B cell (primary cell): ENCODE measurements around the gene ASGR2. TPM values are rescaled to one million over a fixed set of nuclear protein-coding genes. Genes with fewer than 3 reads are reported as not detected.

ENCODE experiments used
- ATAC-seq: fragments of 200-7000 bp; cut with Tn5 transposase; one replicate; pipeline ENCODE4 v1.10.0; 2021; ENCODE audit warnings: low read depth, mild to moderate bottlenecking, moderate number of reproducible peaks, moderate library complexity
- CTCF ChIA-PET: fragments of 350-600 bp; sonication (Branson Sonifier 250); formaldehyde crosslinking; loops from one replicate; lab custom pipeline; 2021; ENCODE audit warnings: antibody characterized with exemption, inconsistent platforms; lab: Charles Lee
- POLR2A ChIA-PET: fragments of 350-600 bp; sonication (Branson Sonifier 250); formaldehyde crosslinking; loops from one replicate; lab custom pipeline; 2021; ENCODE audit warnings: antibody characterized with exemption; lab: Charles Lee
- DNase-seq: peaks from one replicate; pipeline ENCODE4 v3.0.0; 2013
- H2AFZ ChIP-seq: 2 replicates; pipeline ENCODE4 v1.6.1; 2012; ENCODE audit warnings: mild to moderate bottlenecking, low read depth, low read length; ENCODE audit not compliant: insufficient read depth, poor library complexity, severe bottlenecking
- H3K27ac ChIP-seq, 2 donors: 1 replicate in 1 of 2; 2 replicates in 1 of 2; pipeline ENCODE4 v1.5.1; 2012 to 2013; ENCODE audit warnings: low read length in 2 of 2, mild to moderate bottlenecking in 2 of 2, moderate library complexity in 1 of 2
- H3K27me3 ChIP-seq, 4 experiments: fragments of 200-600 bp in 1 of 4; sonication (generic) in 1 of 4; replicated peaks in 1 of 4; 1 replicate in 2 of 4; 2 replicates in 2 of 4; pipeline versions ENCODE4 v1.6.1 to v1.7.0; 2013 to 2016; ENCODE audit warnings: low read length in 3 of 4, mild to moderate bottlenecking in 2 of 4, mixed read lengths in 1 of 4, moderate library complexity in 1 of 4; ENCODE audit not compliant: insufficient read depth in 4 of 4, control insufficient read depth in 3 of 4; ENCODE audit errors: control extremely low read depth in 1 of 4
- H3K36me3 ChIP-seq, 2 experiments: replicated peaks in 1 of 2; 1 replicate in 1 of 2; 2 replicates in 1 of 2; pipeline versions ENCODE4 v1.6.1 to v1.7.1; 2013; ENCODE audit warnings: low read length in 1 of 2; ENCODE audit not compliant: insufficient read depth in 2 of 2, control insufficient read depth in 1 of 2; ENCODE audit errors: control extremely low read depth in 1 of 2, extremely low read depth in 1 of 2
- H3K4me1 ChIP-seq, 2 donors: fragments of 200-600 bp in 1 of 2; sonication (generic) in 1 of 2; 1 replicate in 1 of 2; 2 replicates in 1 of 2; pipeline versions ENCODE4 v1.5.1 to v1.6.1; 2013 to 2017; ENCODE audit warnings: low read length in 2 of 2; ENCODE audit not compliant: control insufficient read depth in 2 of 2, insufficient read depth in 2 of 2
- H3K4me2 ChIP-seq: replicated peaks from 2 replicates; pipeline ENCODE3; 2012; ENCODE audit warnings: mild to moderate bottlenecking, low read depth, low read length; ENCODE audit not compliant: poor library complexity, severe bottlenecking
- H3K4me3 ChIP-seq, 5 experiments: fragments of 200-600 bp in 1 of 5; sonication (generic) in 1 of 5; 1 replicate in 3 of 5; 2 replicates in 2 of 5; pipeline versions ENCODE4 v1.5.1 to v1.7.0; 2011 to 2016; ENCODE audit warnings: low read length in 4 of 5, mild to moderate bottlenecking in 4 of 5, low read depth in 2 of 5, control low read depth in 1 of 5, moderate library complexity in 1 of 5; ENCODE audit not compliant: insufficient read depth in 1 of 5; ENCODE audit errors: control extremely low read depth in 1 of 5, extremely low read depth in 1 of 5
- H3K79me2 ChIP-seq: fragments of 200-600 bp; sonication (generic); one replicate; pipeline ENCODE4 v1.6.0; 2016; ENCODE audit warnings: low read length; ENCODE audit not compliant: control insufficient read depth, insufficient read depth
- H3K9ac ChIP-seq: fragments of 200-600 bp; sonication (generic); 2 replicates; pipeline ENCODE4 v1.6.1; 2017; ENCODE audit warnings: mild to moderate bottlenecking, low read length, moderate library complexity
- H3K9me3 ChIP-seq, 3 donors: one replicate each; pipeline versions ENCODE4 v1.6.1 to v1.7.1; 2013; ENCODE audit warnings: low read length in 2 of 3; ENCODE audit not compliant: control insufficient read depth in 2 of 3, insufficient read depth in 1 of 3; ENCODE audit errors: control extremely low read depth in 1 of 3
- H4K20me1 ChIP-seq: 2 replicates; pipeline ENCODE4 v1.6.0; 2012; ENCODE audit warnings: mild to moderate bottlenecking, low read length; ENCODE audit not compliant: insufficient read depth, control insufficient read depth, poor library complexity, severe bottlenecking
- H3K27ac Mint-ChIP-seq: one replicate; pipeline ENCODE4 v1.8.0; 2021; ENCODE audit warnings: mixed read lengths
- H3K27me3 Mint-ChIP-seq: one replicate; pipeline ENCODE4 v1.8.0; 2021; ENCODE audit warnings: mixed read lengths
- H3K4me1 Mint-ChIP-seq: one replicate; pipeline ENCODE4 v1.8.0; 2021; ENCODE audit warnings: mixed read lengths
- H3K4me3 Mint-ChIP-seq: one replicate; pipeline ENCODE4 v1.8.0; 2021; ENCODE audit warnings: mixed read lengths
- H3K9me3 Mint-ChIP-seq: one replicate; pipeline ENCODE4 v1.8.0; 2022; ENCODE audit warnings: mixed read lengths; ENCODE audit not compliant: insufficient read depth
- CTCF ChIP-seq: fragments of 200-600 bp; IDR thresholded peaks from one replicate; pipeline ENCODE4 v1.8.0; 2022; ENCODE audit warnings: antibody characterized with exemption, mild to moderate bottlenecking
- EZH2 ChIP-seq: IDR thresholded peaks from 2 replicates; pipeline ENCODE4 v1.6.1; 2012; ENCODE audit warnings: borderline replicate concordance, low read depth, mild to moderate bottlenecking, moderate library complexity, low read length; ENCODE audit not compliant: insufficient read depth, poor library complexity, severe bottlenecking
- WGBS: methylation state at CpG from one replicate; pipeline ENCODE4 v1.1.5; 2013; ENCODE audit warnings: missing lambda C conversion rate; ENCODE audit not compliant: insufficient coverage; 5-methylcytosine and 5-hydroxymethylcytosine counted together
- intact Hi-C: fragments of 100-400 bp; cut with micrococcal nuclease; formaldehyde crosslinking; loops from one replicate; pipeline ENCODE4 v1.10.0; 2022
- polyA plus RNA-seq: library from polyadenylated mRNA; depleted of rRNA; stranded (reverse); fragments of >200 nt; gene quantifications from 2 replicates; pipeline ENCODE4 v1.2.3, GENCODE V29; 2012
- total RNA-seq, 2 donors: library from RNA; stranded (reverse); fragments of 120-200 nt in 1 of 2; gene quantifications; 1 replicate in 1 of 2; 2 replicates in 1 of 2; pipeline versions ENCODE4 v1.2.3 to v1.2.4, GENCODE V29; 2013 to 2022

ASGR2 gene
- total and polyA plus RNA-seq, 2 donors (not counting 1 experiment from before 2014, with no cell fraction given) = 1.00 TPM; not detected in 1

- no peak for TF ChIP-seq EZH2
- TF ChIP-seq CTCF = no peak
- CTCF ChIA-PET = interaction anchor here (0.9 to 1.3 kb wide), 4 partner anchors 9 to 55 kb away, joined by 3 to 6 read pairs (median 4); no protein-coding TSS in a partner anchor
- H3K4me3 Mint-ChIP-seq = no peak overlapping the region
- H3K9me3 Mint-ChIP-seq = no peaks in the 10 kb centered on the region
- POLR2A ChIA-PET = interaction anchor here (1.1 kb wide), 1 partner anchor 52 kb away, joined by 3 read pairs; no protein-coding TSS in a partner anchor
- no peak overlapping the region for H3K27ac Mint-ChIP-seq
- Histone ChIP-seq H3K4me3 (no peak overlapping the region), H3K27me3 (peaks cover 0 to 7% (median 4%) of the 10 kb centered on the region in 4 experiments), H3K79me2 (no peaks in the 10 kb centered on the region), H3K4me1 (peaks cover 10 to 17% of the 10 kb centered on the region in 2 donors), H3K27ac (no peak overlapping the region), H4K20me1 (no peaks in the 10 kb centered on the region), H2AFZ (no peak overlapping the region), H3K4me2 (peak overlapping the region; percentile 59), H3K36me3 (no peaks in the 10 kb centered on the region), H3K9ac (peak overlapping the region; percentile 29), H3K9me3 (peaks cover 0 to 4% (median 0%) of the 10 kb centered on the region in 3 donors)
- DNase-seq = no peak
- ATAC-seq = peak; percentile 61
- WGBS = 79% methylated on average over 11 of the region's 16 CpGs
- intact Hi-C loops = no loop called here
- peaks cover 23% of the 10 kb centered on the region for H3K4me1 Mint-ChIP-seq
- peaks cover 25% of the 10 kb centered on the region for H3K27me3 Mint-ChIP-seq
Measured at GRCh38 chr17:7081341-7082062, 33.1 kb downstream of the ASGR2 start.
